Measurements from ENCODE around the gene ASB3. TPM values are rescaled to one million over a fixed set of nuclear protein-coding genes. Genes with fewer than 3 reads are reported as not detected.

ASB3 gene
- total RNA-seq, 1 experiment from 2014 or later = 23.1 TPM

DNA sequence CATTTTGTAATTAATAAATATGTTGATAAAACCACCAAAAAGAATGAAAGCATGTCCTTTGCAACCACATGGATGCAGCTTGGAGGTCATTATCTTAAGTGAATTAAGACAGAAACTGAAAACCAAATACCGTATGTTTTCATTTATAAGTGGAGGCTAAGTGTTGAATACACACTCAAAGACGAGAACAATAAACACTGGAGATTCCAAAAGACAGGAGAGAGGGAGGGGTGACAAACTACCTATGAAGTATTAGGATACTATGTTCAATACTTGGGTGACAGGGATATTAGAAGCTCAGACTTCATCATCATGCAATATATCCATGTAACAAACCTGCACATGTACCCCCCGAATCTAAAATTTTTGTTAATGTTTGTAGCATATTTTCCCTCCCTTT lies 7.1 kb upstream of the ASB3 start:
- Histone ChIP-seq H3K9me3 (ENCODE audit: control insufficient read depth, low read depth, low read length) (no peaks in the 10 kb centered on the region), H2AK5ac (ENCODE audit: insufficient read length, low read length) (no peak overlapping the region), H2BK5ac (ENCODE audit: insufficient read length, low read length) (no peak overlapping the region), H2BK12ac (ENCODE audit: insufficient read length, low read depth, low read length) (no peak overlapping the region), H3K23ac (ENCODE audit: insufficient read length, low read depth, low read length) (no peak overlapping the region), H3K56ac (ENCODE audit: insufficient read length, low read depth, low read length) (no peak overlapping the region), H2BK20ac (ENCODE audit: low read depth, low read length, poor library complexity, severe bottlenecking) (no peak overlapping the region), H4K8ac (replicated peaks; ENCODE audit: insufficient read length, low read depth, low read length) (no peak overlapping the region), H3K9ac (ENCODE audit: extremely low read depth, insufficient read length, low read length) (no peak overlapping the region), H4K91ac (ENCODE audit: insufficient read length, low read depth, low read length) (no peak overlapping the region), H3K27ac (ENCODE audit: insufficient read length, low read depth, low read length) (no peak overlapping the region), H2BK120ac (ENCODE audit: low read depth, low read length, poor library complexity, severe bottlenecking) (no peak overlapping the region), H3K4me1 (ENCODE audit: insufficient read depth, low read length) (no peaks in the 10 kb centered on the region), H4K5ac (ENCODE audit: insufficient read length, low read depth, low read length) (no peak overlapping the region), H3K79me2 (ENCODE audit: insufficient read depth, low read length) (no peaks in the 10 kb centered on the region; the same call in 1 of the 2 replicates), H3K4ac (ENCODE audit: low read depth, low read length) (no peak overlapping the region), H2AFZ (ENCODE audit: low read length) (no peak overlapping the region), H3K14ac (ENCODE audit: insufficient read depth, low read length) (no peak overlapping the region), H3K79me1 (ENCODE audit: insufficient read depth, low read depth, low read length, poor library complexity, severe bottlenecking) (peaks cover 4% of the 10 kb centered on the region), H3K23me2 (ENCODE audit: insufficient read length, low read depth, low read length, poor library complexity, severe bottlenecking) (no peaks in the 10 kb centered on the region), H3T11ph (ENCODE audit: low read length) (no peak overlapping the region), H2BK15ac (ENCODE audit: low read depth, low read length) (no peak overlapping the region), H3K27me3 (ENCODE audit: insufficient read depth, low read length) (no peaks in the 10 kb centered on the region), H3K18ac (ENCODE audit: insufficient read length, low read depth, low read length) (no peak overlapping the region), H3K4me2 (ENCODE audit: insufficient read depth, insufficient read length, low read length) (no peak overlapping the region), H4K20me1 (ENCODE audit: control insufficient read depth, insufficient read depth, insufficient read length) (no peaks in the 10 kb centered on the region)
- TF ChIP-seq, protein P1, sequence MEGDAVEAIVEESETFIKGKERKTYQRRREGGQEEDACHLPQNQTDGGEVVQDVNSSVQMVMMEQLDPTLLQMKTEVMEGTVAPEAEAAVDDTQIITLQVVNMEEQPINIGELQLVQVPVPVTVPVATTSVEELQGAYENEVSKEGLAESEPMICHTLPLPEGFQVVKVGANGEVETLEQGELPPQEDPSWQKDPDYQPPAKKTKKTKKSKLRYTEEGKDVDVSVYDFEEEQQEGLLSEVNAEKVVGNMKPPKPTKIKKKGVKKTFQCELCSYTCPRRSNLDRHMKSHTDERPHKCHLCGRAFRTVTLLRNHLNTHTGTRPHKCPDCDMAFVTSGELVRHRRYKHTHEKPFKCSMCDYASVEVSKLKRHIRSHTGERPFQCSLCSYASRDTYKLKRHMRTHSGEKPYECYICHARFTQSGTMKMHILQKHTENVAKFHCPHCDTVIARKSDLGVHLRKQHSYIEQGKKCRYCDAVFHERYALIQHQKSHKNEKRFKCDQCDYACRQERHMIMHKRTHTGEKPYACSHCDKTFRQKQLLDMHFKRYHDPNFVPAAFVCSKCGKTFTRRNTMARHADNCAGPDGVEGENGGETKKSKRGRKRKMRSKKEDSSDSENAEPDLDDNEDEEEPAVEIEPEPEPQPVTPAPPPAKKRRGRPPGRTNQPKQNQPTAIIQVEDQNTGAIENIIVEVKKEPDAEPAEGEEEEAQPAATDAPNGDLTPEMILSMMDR (conservative IDR thresholded peaks at IDR 0.05) = no peak
- WGBS (ENCODE audit: extremely low coverage, insufficient read length, low lambda C conversion rate) = no CpG with 5 or more reads among the region's 3 CpGs
- Mint-ChIP-seq H3K27ac (no peak overlapping the region; a peak in 1 of 7 replicates), H3K4me1 (no peaks in the 10 kb centered on the region), H3K27me3 (ENCODE audit: low read depth) (no peaks in the 10 kb centered on the region), H3K36me3 (ENCODE audit: insufficient read depth in 1 of 3, low read depth in 3 of 3) (peaks cover 3 to 23% (median 9%) of the 10 kb centered on the region in 3 experiments; a peak in 3 of 7 replicates), H3K4me3 (no peak overlapping the region), H3K9me3 (no peaks in the 10 kb centered on the region)
- DNase-seq = no peak

Measured in H9 (cell line).